Neural progenitor cell (in vitro differentiated cells): Measurements from ENCODE around the gene OR2L2. TPM values are rescaled to one million over a fixed set of nuclear protein-coding genes. Genes with fewer than 3 reads are reported as not detected.

Source experiments
- DNase-seq: peaks from one replicate; pipeline ENCODE4 v3.0.0-alpha.2; 2016; ENCODE audit warnings: low spot score
- H2AFZ ChIP-seq: fragments of 200-600 bp; sonication (generic); replicated peaks from 2 replicates; pipeline ENCODE4 v1.6.1; 2016; ENCODE audit warnings: antibody characterized with exemption
- H3F3A ChIP-seq: fragments of 200-600 bp; sonication (generic); 2 replicates; pipeline ENCODE4 v1.6.1; 2016; ENCODE audit warnings: antibody characterized with exemption, low read depth
- H3K27ac ChIP-seq: fragments of 200-600 bp; sonication (generic); 2 replicates; pipeline ENCODE4 v1.5.1; 2016; ENCODE audit warnings: mild to moderate bottlenecking
- H3K27me3 ChIP-seq: fragments of 200-600 bp; sonication (generic); 2 replicates; pipeline ENCODE4 v1.6.1; 2016; ENCODE audit warnings: mild to moderate bottlenecking, moderate library complexity
- H3K36me3 ChIP-seq: fragments of 200-600 bp; sonication (generic); 2 replicates; pipeline ENCODE4 v1.5.1; 2016
- H3K4me1 ChIP-seq: fragments of 200-600 bp; sonication (generic); 2 replicates; pipeline ENCODE4 v1.6.1; 2016; ENCODE audit warnings: mixed run types
- H3K4me2 ChIP-seq: fragments of 200-600 bp; sonication (generic); 2 replicates; pipeline ENCODE4 v1.6.1; 2016
- H3K4me3 ChIP-seq: fragments of 200-600 bp; sonication (generic); 2 replicates; pipeline ENCODE4 v1.5.1; 2016
- H3K79me2 ChIP-seq: fragments of 200-600 bp; sonication (generic); 2 replicates; pipeline ENCODE4 v1.6.1; 2016; ENCODE audit warnings: low read depth
- H3K9ac ChIP-seq: fragments of 200-600 bp; sonication (generic); 2 replicates; pipeline ENCODE4 v1.6.1; 2016
- H3K9me3 ChIP-seq: fragments of 200-600 bp; sonication (generic); 2 replicates; pipeline ENCODE4 v1.5.1; 2016; ENCODE audit warnings: low read depth
- H4K20me1 ChIP-seq: fragments of 200-600 bp; sonication (generic); 2 replicates; pipeline ENCODE4 v1.6.1; 2016; ENCODE audit warnings: low read depth
- H3K27ac Mint-ChIP-seq: 3 replicates; pipeline ENCODE4 v1.8.0; 2021; ENCODE audit warnings: mixed read lengths
- H3K27me3 Mint-ChIP-seq: 2 replicates; pipeline ENCODE4 v1.8.0; 2022; ENCODE audit warnings: low read depth, mild to moderate bottlenecking, inconsistent platforms, moderate library complexity, mixed read lengths; ENCODE audit not compliant: insufficient read depth
- H3K36me3 Mint-ChIP-seq: 3 replicates; pipeline ENCODE4 v1.8.0; 2021; ENCODE audit warnings: mixed read lengths
- H3K4me1 Mint-ChIP-seq: 3 replicates; pipeline ENCODE4 v1.8.0; 2021; ENCODE audit warnings: mixed read lengths
- H3K4me3 Mint-ChIP-seq: 3 replicates; pipeline ENCODE4 v1.8.0; 2021; ENCODE audit warnings: mild to moderate bottlenecking, moderate library complexity, mixed read lengths
- H3K9me3 Mint-ChIP-seq: 3 replicates; pipeline ENCODE4 v1.8.0; 2020; ENCODE audit warnings: mixed read lengths
- EZH2 ChIP-seq: fragments of 200-600 bp; sonication (generic); IDR thresholded peaks from 2 replicates; pipeline ENCODE4 v1.6.1; 2017; ENCODE audit warnings: antibody characterized with exemption, mild to moderate bottlenecking, moderate library complexity
- EZH2phosphoT487 ChIP-seq: fragments of 200-600 bp; sonication (generic); IDR thresholded peaks from 2 replicates; pipeline ENCODE4 v1.6.1; 2017; ENCODE audit warnings: antibody characterized with exemption
- total RNA-seq: library from RNA; depleted of rRNA; stranded (reverse); fragments of >200 nt; gene quantifications from 2 replicates; pipeline ENCODE4 v1.2.3, GENCODE V29; 2015; ENCODE audit warnings: low replicate concordance
- TF ChIP-seq, protein P1 (sequence below): fragments of 200-600 bp; sonication (generic); IDR thresholded peaks from 2 replicates; pipeline ENCODE4 v1.5.1; 2017; ENCODE audit warnings: antibody characterized with exemption, mild to moderate bottlenecking

OR2L2 gene
- total RNA-seq, 1 donor from 2014 or later = not detected

DNA sequence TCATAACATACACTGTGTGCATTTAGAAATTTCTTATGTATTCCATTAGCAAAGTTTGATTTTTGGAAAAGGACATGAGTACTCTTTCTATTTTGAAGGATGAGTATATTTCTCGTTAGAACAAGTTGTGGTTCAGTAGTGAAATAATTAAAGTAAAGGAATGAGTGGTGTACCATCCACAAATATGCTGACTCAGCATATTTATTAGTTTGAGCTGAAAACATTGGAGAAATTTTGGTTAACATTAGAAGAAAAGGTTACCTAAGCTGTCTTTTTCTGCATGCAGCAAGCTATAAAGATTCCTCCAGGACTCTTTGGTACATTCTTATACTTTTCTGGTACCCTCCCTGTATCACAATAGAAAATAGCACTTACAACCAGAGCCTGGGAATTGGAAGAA is 22.1 kb upstream of the OR2L2 start:
- H3K9me3 Mint-ChIP-seq = peaks cover 40% of the 10 kb centered on the region
- TF ChIP-seq EZH2phosphoT487 (no peak), EZH2 (no peak)
- TF ChIP-seq, protein P1, sequence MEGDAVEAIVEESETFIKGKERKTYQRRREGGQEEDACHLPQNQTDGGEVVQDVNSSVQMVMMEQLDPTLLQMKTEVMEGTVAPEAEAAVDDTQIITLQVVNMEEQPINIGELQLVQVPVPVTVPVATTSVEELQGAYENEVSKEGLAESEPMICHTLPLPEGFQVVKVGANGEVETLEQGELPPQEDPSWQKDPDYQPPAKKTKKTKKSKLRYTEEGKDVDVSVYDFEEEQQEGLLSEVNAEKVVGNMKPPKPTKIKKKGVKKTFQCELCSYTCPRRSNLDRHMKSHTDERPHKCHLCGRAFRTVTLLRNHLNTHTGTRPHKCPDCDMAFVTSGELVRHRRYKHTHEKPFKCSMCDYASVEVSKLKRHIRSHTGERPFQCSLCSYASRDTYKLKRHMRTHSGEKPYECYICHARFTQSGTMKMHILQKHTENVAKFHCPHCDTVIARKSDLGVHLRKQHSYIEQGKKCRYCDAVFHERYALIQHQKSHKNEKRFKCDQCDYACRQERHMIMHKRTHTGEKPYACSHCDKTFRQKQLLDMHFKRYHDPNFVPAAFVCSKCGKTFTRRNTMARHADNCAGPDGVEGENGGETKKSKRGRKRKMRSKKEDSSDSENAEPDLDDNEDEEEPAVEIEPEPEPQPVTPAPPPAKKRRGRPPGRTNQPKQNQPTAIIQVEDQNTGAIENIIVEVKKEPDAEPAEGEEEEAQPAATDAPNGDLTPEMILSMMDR = no peak
- no peak overlapping the region for H3K4me3 Mint-ChIP-seq
- Histone ChIP-seq H3K9me3 (peaks cover 34% of the 10 kb centered on the region), H3K79me2 (no peaks in the 10 kb centered on the region), H3K4me1 (no peaks in the 10 kb centered on the region), H4K20me1 (no peaks in the 10 kb centered on the region), H3K36me3 (no peaks in the 10 kb centered on the region), H3K27ac (no peak overlapping the region), H2AFZ (no peak overlapping the region), H3F3A (no peaks in the 10 kb centered on the region), H3K27me3 (no peaks in the 10 kb centered on the region), H3K9ac (no peak overlapping the region), H3K4me3 (no peak overlapping the region), H3K4me2 (no peak overlapping the region)
- no peaks in the 10 kb centered on the region for H3K4me1 Mint-ChIP-seq
- no peaks in the 10 kb centered on the region for H3K36me3 Mint-ChIP-seq
- DNase-seq = no peak
- no peaks in the 10 kb centered on the region for H3K27me3 Mint-ChIP-seq
- H3K27ac Mint-ChIP-seq = no peak overlapping the region

DNA sequence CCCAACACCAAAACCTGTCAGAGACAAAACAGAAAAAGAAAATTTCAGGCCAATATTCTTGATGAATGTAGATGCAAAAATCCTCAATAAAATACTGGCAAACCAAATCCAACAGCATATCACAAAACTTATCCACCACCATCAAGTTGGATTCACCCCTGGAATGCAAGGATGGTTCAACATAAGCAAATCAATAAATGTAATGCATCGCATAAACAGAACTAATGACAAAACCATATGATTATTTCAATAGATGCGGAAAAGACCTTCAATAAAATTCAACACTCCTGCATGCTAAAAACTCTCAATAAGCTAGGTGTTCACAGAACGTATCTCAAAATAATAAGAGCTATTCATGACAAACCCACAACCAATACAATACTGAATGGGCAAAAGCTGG is 20.2 kb upstream of the OR2L2 start:
- Histone ChIP-seq H3K36me3 (peaks cover 4% of the 10 kb centered on the region), H3K27me3 (no peaks in the 10 kb centered on the region), H3K9me3 (peaks cover 34% of the 10 kb centered on the region), H2AFZ (no peak overlapping the region), H3K79me2 (no peaks in the 10 kb centered on the region), H3K4me1 (no peaks in the 10 kb centered on the region), H4K20me1 (no peaks in the 10 kb centered on the region), H3K4me2 (no peak overlapping the region), H3K4me3 (no peak overlapping the region), H3F3A (no peaks in the 10 kb centered on the region), H3K27ac (no peak overlapping the region), H3K9ac (no peak overlapping the region)
- Mint-ChIP-seq H3K27me3 (no peaks in the 10 kb centered on the region), H3K4me1 (no peaks in the 10 kb centered on the region), H3K4me3 (no peak overlapping the region), H3K9me3 (peaks cover 38% of the 10 kb centered on the region), H3K36me3 (no peaks in the 10 kb centered on the region), H3K27ac (no peak overlapping the region)
- no peak for TF ChIP-seq EZH2phosphoT487
- TF ChIP-seq, protein P1 = no peak
- TF ChIP-seq EZH2 = no peak
- no peak for DNase-seq

DNA sequence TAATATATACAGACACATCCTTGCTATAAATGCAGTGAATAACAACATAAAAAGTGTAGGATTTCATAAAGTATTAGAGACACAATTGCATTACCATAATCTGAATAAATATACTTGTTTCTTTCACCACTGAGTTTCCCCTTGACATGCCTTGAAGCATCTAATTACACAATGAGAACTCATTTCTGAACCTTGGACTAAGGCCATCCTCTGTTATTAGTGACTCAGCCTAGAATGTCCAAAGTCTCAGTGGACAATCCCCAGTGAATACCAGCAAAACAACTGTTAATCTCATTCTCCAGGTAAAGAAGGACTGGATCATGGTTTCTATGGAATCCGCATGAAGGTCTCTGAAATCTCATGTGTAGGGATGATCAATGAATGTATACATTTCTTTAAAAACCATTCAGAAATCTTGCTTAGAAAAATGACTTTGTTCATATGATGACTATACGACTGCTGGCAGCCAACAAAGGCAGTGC is 16.6 kb upstream of the OR2L2 start, which contains the start of gene OR2L5:
Gene OR2L5, plus strand, starts transcription at position 432 of the 482 bp plus-strand sequence. CDS start 8,288 bp downstream, outside the sequence.
- no peak within 1 kb of the TSS for H3K4me3 ChIP-seq
- no peak within 1 kb of the TSS for H3K27ac Mint-ChIP-seq
- no peak within 1 kb of the TSS for H3K4me3 Mint-ChIP-seq
- no peaks in the 10 kb centered on the region for H3K27me3 ChIP-seq
- TF ChIP-seq EZH2 (no peak), EZH2phosphoT487 (no peak)
- TF ChIP-seq, protein P1 = no peak
- H4K20me1 ChIP-seq = no peaks in the 10 kb centered on the region
- no peaks in the 10 kb centered on the region for H3K4me1 Mint-ChIP-seq
- no peak within 1 kb of the TSS for H3K4me2 ChIP-seq
- H3K79me2 ChIP-seq = no peaks in the 10 kb centered on the region
- no peak for DNase-seq
- no peak within 1 kb of the TSS for H3K9ac ChIP-seq
- no peak within 1 kb of the TSS for H3K27ac ChIP-seq
- peaks cover 4% of the 10 kb centered on the region for H3K36me3 ChIP-seq
- peaks cover 26% of the 10 kb centered on the region for H3K9me3 ChIP-seq
- no peaks in the 10 kb centered on the region for H3K4me1 ChIP-seq
- H3K27me3 Mint-ChIP-seq = no peaks in the 10 kb centered on the region
- peaks cover 39% of the 10 kb centered on the region for H3K9me3 Mint-ChIP-seq
- no peaks in the 10 kb centered on the region for H3F3A ChIP-seq
- no peaks in the 10 kb centered on the region for H3K36me3 Mint-ChIP-seq
- H2AFZ ChIP-seq = no peak within 1 kb of the TSS
